Frontal cortex (tissue), 4 donors: Measurements from ENCODE around the gene GK. TPM values are rescaled to one million over a fixed set of nuclear protein-coding genes. Genes with fewer than 3 reads are reported as not detected.
"Not testable (repeated sequence)": the region's sequence is repeated elsewhere in the genome, so short reads cannot be mapped to it uniquely, and the experiment has no call there.

Experiments
- DNase-seq, 2 donors: peaks; one replicate each; pipeline ENCODE4 v3.0.0; 2012; ENCODE audit warnings: low spot score in 2 of 2
- FAIRE-seq: peaks from 2 replicates; lab custom pipeline; 2012; peaks lifted over from hg19 to GRCh38; lab: Jason Lieb, UNC
- total RNA-seq: library from RNA; depleted of rRNA; stranded (reverse); fragments of >200 nt; gene quantifications from one replicate; pipeline ENCODE4 v1.2.3, GENCODE V29; 2014
- donor health status: control.
- donor health status: control.
- donor health status: control.

The GK gene
- total RNA-seq, 1 donor from 2014 or later = 10.6 TPM

DNA sequence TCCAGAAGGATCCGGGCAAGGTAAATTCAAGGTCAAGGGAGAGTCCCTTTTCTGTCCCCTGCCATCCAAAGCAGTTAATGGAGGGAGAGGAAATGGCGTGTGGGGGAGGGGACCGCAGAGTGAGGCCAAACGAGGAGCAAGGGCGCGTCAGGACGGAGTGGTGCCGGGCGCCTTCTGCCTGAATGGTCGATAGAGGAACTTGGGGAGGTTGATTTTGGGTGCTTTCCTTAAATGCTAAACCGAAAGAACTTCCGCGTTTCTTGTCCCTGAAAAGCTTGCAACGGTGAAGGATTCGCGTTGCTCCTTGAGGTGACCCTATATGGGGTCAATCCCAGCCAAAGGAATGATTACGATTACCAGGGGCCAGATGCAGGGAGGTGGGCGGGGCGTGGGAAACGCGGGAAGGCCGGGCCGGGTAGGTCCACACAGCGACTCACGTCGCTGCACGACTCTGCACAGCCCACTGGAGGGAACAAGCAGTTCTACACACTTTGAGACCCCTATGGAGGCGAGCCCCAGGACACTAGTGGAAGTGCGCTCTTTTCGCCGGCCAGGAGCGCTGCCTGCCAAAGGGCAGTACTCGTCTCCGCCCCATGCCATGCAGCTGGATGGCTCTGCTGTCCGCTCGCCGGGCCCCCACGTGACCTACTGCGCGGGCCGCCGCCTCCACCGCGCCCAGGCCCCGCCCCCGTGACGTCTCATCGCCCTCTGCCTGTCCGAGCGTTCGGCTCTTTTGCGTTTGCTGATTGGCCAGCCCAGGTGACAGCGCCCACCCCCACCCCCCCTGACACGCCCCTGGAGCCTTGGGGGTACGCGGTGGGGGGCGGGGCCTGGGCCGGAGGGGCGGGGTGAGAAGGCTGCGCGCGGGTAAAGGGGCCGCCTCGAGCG is 452 bp upstream of the GK start:
- DNase-seq = peak; percentile 83 to 86
- no peak for FAIRE-seq

DNA sequence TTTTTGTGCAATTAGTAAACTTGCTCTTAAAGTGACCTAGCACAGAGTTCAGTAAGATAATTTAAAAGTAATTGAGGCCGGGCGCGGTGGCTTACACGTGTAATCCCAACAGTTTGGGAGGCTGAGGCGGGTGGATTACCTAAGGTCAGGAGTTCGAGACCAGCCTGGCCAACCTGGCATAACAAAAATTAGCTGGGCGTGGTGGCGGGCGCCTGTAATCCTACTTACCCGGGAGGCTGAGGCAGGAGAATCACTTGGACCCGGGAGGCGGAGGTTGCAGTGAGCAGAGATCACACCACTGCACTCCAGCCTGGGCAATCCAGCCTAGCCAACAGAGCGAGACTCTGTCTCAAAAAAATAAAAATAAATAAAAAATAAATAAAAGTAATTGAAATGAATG is 1.2 kb downstream of the GK start:
- FAIRE-seq, DNase-seq: not testable (repeated sequence)

DNA sequence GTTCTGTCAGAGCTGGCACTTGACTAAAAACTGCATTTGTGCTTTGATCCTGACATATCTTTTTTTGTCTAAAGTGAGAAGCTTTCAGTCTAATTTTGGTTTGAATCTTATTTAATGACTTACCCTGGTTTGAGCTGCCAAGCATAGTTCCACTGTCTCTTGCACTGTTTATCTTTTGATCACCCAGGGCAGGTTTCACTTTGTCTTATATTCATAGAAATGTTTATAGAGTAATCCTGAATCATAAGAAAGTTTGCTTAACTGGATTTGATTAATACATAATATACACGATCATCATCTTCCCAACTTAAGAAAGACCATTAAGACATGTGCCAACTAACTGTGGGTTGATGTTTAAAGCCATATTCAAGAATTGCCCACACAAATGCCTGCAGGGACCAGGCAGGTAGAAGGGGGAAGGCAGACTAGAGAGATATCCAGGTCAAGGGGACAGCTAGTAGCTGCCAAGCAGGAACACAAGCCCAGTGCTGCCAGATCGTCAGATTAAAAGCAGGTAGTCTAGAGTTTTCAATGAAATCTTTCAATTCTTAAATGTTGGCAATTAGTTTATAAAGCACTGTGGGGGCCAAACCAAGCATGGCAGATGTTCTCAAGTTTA is 1.9 kb downstream of the GK start:
- FAIRE-seq (no peak), DNase-seq (no peak)

DNA sequence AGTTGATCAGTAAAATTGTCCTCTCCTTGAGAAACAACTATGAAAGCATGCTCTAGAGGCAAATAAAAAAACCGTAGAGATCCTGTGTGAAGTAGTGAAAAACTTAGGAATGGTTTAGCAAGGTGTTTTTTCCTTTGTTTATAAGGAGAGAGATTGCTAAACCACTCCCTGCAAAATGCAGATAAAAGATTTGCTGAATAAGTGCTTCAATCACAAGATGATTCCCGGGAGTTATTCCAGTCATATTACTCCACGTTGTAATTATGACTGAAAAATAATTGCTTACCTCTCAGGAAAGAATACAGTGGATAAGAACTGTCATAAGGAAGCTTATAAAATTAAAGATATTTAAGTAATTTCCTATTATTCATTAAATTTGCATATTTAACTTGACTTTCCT is 2.8 kb downstream of the GK start:
- DNase-seq (no peak), FAIRE-seq (no peak)

DNA sequence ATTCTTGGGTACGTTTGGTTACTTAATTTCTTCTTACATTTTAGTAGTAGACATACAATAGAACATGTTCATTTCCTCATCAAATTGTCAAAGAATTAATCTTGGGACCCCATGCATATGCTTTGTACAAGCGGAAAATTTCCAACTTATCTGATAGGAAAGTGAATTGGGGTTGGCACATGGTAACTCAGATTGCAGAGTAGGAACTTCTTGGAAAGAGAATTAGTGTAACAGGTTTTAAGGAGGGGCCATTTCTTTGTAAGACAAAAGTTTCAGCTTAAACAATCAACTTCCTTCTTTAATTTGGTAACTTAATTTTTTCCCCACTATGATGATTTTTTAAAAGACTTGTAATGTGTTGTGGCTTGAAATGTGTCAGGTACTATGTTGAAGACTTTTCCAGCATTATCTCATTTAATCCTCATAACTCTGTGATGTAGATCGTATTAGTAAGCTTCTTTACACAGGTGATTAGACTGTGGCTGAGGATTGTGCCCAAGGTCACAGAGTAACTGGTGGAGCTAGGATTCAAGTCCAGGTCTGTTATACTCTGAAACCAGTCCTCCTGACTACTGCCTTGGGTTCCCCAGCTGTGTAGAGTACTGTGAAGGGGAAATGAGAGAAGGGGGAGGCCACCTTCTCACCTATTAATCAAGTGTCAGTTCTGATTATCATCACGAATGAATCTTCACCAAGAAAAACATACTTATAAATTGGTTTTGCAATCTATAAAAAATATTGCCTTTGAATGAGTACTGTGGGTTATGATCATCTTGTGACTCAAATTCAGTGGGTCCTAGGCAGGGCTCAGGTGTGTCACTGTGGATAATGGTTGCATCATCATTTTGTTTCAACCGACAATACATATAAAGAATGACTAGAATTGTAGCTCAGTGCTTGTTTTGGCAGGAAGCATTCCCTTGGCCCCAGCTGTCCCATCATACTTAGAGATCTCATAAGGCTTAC is 4.3 kb downstream of the GK start:
- no peak for FAIRE-seq

DNA sequence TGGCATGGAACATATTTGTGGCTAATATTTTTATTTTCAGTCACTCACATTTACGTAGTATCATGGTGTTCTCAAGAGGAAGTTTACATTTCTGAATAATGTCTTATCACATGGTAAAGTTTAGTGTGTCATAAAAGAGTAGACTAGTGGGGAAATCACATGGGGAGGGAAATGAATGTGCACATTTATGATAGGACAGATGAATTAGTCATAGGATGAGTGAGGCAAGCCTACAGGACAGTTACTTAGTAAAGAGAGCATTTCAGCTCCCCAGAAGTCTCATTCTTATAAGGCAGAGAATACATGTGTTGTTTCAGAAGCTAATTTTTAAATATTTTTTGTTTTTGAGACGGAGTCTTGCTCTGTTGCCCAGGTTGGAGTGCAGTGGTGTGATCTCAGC is 6.2 kb downstream of the GK start:
- DNase-seq (no peak), FAIRE-seq (no peak)

More for the DNA sequence above, 4.3 kb downstream of the GK start:
- no peak for DNase-seq

DNA sequence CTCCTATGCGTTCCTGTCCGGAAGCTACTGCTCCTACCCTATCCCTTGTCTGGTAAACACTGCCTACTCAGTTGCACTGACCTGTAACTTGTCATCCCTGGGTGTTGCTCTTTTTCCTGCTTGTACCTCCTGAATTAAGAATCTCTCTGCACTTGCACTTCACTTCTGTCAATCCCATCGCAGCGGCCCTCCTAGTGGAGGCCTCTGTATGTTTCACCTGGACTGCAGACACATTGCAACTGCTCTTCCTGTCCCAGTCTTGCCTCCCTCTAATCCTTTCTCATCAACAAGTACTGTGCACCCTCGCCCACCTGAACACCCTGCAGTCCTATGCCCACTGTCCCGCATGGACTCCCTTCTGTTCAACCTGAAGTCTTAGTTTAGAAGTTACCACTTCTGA is 8.0 kb downstream of the GK start:
- DNase-seq (no peak), FAIRE-seq (no peak)

DNA sequence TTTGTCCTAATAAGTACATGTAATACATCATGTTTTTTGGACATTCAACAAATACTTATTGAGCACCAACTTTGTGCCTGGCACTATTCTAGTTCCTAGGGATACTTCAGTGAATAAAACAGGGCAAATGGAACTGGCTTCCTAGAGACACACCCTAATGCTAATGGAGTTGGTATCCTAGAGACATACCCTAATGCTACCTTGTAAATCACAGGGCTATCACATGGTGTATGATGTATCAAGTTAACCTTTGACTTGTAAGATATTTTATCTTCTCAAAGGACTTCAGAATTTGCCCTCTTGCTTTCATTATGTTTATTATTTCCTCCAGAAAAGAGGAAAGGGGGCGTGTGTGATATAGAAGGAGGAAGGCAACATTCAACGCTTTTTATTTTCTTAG is 10.1 kb downstream of the GK start:
- DNase-seq (no peak), FAIRE-seq (no peak)

DNA sequence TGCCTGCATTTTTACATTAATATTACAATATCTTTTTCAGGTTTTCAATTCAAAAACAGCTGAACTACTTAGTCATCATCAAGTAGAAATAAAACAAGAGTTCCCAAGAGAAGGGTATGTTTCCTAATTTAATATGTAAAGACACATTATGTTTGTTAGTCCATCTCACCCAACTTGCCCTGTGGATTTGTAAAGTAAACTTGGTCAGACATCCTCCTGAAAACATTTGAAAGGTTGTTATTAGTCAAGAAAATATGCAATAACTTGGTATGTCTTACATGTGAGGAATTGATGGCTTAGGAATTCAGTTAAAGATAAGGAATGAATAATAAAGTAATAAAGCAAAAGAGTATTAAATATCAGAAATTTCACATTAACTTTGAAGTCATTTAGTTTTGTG is 12.2 kb downstream of the GK start:
- DNase-seq = no peak
- no peak for FAIRE-seq

DNA sequence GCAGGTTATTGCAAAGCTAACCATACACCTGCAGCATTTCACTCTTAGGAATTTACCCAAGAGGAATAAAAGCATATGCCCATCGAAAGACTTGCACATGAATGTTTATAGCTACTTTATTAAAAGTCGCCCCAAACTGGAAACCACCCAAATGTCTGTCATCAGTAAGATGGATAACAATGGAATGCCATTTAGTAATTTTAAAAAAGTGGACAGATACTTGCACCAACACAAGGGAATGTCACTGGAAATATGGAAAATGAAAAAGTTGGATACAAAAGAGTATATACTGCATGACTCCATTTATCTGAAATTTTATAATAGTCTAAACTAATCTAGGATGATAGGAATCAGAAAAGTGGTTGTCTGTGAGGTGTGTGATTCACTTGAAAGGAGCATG is 12.9 kb downstream of the GK start:
- DNase-seq (no peak), FAIRE-seq (no peak)

DNA sequence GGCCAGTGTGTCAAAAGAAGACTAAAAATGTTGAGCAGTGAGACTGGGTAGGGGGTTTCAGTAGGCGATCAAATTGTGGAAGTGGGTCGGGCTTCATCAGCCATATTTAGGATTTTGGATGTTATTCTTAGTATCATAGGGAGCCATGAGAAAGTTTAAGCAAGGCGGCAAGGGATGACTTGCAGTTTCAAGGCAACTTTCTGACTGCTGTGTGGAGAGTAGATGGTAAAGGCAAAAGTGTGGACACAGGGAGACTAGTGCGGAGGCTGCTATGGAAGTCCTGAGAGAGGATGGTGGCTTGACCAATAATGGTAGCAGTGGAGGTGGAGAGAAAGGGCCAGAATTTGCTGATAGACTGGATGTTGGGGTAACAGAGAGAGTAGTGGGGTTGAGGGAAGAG is 15.4 kb downstream of the GK start:
- no peak for FAIRE-seq

DNA sequence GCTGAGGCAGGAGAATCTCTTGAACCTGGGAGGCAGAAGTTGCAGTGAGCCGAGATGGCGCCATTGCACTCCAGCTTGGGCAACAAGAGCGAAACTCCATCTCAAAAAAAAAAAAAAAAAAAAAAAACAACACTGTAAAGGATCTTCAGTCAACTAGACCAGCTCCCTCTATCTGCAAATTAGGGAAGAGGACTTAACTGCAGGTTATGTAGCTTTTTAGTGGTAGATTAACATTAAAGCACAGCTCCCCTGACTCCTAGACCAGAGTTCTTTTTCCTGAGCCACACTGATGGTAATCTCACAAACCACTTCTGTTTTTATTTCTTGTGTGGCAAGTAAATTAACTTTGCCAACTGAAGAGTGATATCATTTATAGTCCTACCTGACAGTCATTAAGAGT is 18.0 kb downstream of the GK start:
- not testable (repeated sequence) for FAIRE-seq, DNase-seq

More for the DNA sequence above, 15.4 kb downstream of the GK start:
- DNase-seq = no peak

DNA sequence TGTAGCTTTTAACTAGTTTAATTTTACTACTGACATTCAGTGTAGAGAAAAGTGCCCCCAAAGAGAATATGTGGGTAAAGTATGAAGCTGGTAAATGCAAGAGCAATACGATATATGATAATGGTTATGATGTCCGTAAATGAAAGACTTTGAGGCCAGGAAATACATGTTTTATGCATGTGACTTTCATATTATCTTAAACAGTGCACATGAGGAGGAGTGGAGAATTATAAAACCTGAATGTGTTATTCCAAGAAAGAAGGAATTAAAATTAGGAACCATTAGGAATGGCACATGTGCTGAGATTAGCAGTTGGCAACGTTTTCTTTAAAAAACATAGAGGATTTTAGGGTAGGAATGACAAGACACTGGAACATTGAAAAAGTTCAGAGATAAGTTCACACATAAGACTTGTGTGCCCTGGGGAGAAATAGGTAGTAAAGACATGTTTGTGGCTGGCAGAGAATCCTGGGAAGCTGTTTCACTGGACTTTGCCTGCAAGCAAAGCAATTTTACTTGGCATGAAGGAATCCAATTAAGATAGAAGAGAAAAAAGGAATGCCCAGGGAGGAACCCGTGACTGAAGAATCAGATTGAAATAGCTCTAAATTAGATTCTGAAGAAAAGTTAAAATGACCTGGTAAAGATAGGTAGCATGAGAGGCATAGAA is 20.0 kb downstream of the GK start:
- FAIRE-seq (no peak), DNase-seq (no peak)

DNA sequence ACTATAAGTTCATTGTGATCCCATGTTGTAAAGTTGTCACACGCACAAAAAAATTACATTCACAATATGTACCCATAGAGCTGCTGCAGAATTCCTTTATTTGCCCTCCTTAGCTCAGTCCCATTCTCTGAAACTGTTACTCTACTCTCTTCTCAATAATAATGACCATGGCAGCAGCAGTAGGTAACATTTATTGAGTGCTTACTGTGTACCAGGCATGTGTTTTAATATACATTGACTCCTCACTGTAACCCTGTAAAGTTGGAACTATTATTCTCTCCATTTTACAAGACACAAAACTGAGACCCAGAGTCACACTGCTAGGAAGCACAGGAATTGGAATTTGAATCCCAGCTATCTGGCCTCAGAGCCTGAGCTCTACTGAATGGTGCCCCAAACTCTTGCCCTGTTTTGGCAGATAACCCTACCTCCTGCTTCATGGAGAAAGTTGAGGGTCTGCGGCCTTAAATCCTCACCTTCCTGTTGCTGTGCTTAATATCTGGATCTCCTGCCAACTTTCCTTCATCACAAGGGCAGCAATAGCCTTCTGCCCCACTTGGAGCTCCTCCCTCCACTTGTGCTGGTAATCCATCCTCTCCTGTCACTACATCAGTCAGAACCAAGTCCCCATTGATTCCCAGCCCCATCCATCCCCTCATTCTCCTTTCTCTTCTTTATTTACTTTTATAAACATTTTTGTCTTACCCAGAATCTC is 20.8 kb downstream of the GK start:
- no peak for DNase-seq
- no peak for FAIRE-seq

DNA sequence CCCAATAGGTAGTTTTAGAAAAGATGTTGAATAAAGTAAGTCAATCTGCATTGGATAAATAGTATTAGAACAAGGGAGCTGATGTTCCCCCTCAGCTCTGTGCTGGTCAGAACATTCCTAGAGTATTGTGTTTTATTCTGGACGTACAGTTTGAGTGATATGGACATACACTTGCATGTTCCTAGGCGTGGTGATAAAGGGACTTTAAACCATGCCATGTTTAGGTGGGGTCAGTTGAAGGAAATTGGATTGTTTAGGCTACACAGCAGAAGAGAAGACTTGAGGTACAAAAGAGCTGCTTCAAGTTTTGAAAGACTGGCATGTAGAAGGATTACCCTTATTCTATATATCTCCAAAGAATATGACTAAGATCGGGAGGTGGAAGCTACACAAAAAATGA is 21.6 kb downstream of the GK start:
- DNase-seq (no peak), FAIRE-seq (no peak)

DNA sequence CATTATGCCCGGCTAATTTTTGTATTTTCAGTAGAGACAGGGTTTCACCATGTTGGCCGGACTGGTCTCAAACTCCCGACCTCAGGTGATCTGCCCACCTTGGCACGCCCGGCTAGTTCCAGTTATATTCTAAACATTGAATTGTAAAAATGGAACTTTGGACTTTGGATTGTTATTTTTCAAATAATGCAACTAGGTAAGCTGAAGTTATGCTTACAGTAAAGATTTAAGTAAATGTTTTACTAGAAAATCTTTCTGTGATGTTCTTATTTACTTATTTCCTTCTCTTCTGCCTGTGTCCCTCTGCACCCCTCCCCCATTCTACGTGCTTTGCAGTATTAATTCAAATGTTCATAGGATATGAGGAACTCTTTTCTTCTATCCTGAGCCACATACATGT is 26.1 kb downstream of the GK start:
- no peak for DNase-seq
- no peak for FAIRE-seq

DNA sequence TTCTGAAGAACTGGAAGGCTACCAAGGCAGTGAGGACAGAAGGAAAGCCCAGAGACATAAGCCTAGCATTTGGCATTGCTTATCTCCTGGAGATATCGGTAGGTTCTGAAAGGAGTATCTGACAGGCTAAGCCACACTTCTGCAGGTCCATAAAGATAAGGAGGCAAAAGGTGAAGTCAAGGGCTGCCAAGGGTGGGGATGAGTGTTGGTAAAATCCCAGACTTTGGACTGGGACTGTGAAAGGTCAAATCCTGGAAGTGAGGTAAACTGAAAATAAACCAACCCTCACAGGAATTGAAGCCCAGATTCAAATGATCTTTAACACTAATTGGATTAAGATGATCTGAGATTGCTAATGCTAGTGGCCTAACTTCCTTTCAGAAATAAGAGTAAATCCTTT is 27.4 kb downstream of the GK start:
- FAIRE-seq = no peak
- no peak for DNase-seq

DNA sequence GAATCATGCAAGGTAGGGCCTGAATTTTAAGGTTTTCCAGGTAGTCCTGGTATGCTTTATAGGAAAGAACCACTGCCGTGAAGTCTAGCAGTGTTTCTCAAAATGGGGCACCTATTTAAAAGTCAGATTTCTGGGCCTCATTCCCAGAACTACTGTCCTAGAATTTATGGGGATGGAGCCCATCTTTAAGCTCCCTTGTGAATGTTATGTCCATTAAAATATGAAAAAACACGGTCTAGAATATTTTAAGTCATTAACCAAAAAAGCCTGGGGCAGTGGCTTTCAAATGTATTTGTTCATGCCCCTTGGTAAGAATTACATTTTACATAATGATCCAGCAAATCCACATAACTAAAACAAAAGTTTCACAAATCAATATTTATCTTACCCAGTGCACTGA is 35.4 kb downstream of the GK start:
- DNase-seq (no peak), FAIRE-seq (no peak)

DNA sequence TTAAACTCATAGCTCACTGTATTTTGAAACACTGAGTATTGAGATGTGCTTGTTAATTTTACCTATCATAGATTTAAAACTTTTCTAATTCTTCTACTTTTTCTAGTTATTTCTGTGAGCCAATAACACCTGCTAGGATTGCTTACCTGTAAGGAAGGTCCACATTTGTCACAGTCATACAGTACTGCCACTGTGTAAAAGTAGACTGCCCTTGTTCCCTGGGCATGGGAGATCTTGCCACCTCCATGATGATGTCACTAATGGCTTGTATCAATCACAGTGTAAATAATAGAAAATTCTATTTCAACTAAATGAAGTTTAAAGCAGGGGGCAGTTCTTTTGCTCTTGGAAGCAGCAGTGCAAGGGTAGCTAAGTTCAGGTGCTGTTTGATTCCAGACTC is 35.9 kb downstream of the GK start:
- no peak for FAIRE-seq
- DNase-seq = no peak
